SK-N-SH (cell line): ENCODE data around the gene FBXO42.

ENCODE experiments used
- EZH2phosphoT487 ChIP-seq: fragments of 200-600 bp; sonication (generic); IDR thresholded peaks from 2 replicates; pipeline ENCODE4 v1.6.1; 2017; ENCODE audit warnings: low read depth, mixed run types, mild to moderate bottlenecking, antibody characterized with exemption, moderate library complexity, borderline replicate concordance
- GABPA ChIP-seq: IDR thresholded peaks from 2 replicates; pipeline ENCODE4 v1.4.0; 2012; ENCODE audit warnings: low read depth, mild to moderate bottlenecking
- GATA2 ChIP-seq: sonication (generic); formaldehyde crosslinking; IDR thresholded peaks from 2 replicates; pipeline ENCODE4 v1.5.0; 2020; ENCODE audit warnings: mild to moderate bottlenecking, missing genetic modification reagents
- JUND ChIP-seq: IDR thresholded peaks from 2 replicates; pipeline ENCODE4 v1.4.0; 2012
- MAX ChIP-seq: IDR thresholded peaks from 2 replicates; pipeline ENCODE4 v1.4.0; 2012; ENCODE audit warnings: low read depth
- POLR2AphosphoS5 ChIP-seq: IDR thresholded peaks from 2 replicates; pipeline ENCODE4 v1.6.1; 2012; ENCODE audit warnings: low read depth, low read length
- RCOR1 ChIP-seq: fragments of 150-350 bp; IDR thresholded peaks from 2 replicates; pipeline ENCODE4 v1.6.1; 2017; ENCODE audit warnings: antibody characterized with exemption, low read length
- TAF1 ChIP-seq: IDR thresholded peaks from 2 replicates; pipeline ENCODE4 v1.6.1; 2012; ENCODE audit warnings: low read depth, mild to moderate bottlenecking, low read length, moderate library complexity, borderline replicate concordance
- YY1 ChIP-seq: IDR thresholded peaks from 2 replicates; pipeline ENCODE4 v1.4.0; 2012; ENCODE audit warnings: low read depth, mild to moderate bottlenecking
- TF ChIP-seq, protein P1 (sequence below): fragments of 200-600 bp; sonication (generic); IDR thresholded peaks from 2 replicates; pipeline ENCODE4 v1.6.1; 2017; ENCODE audit warnings: antibody characterized with exemption, mild to moderate bottlenecking, moderate library complexity
- TF ChIP-seq, protein P2 (sequence below): IDR thresholded peaks from 2 replicates; pipeline ENCODE4 v1.6.1; 2012; ENCODE audit warnings: mild to moderate bottlenecking, low read depth, low read length, moderate library complexity

- TF ChIP-seq EZH2phosphoT487: no peak
- TF ChIP-seq RCOR1: no peak
- TF ChIP-seq, protein P1, sequence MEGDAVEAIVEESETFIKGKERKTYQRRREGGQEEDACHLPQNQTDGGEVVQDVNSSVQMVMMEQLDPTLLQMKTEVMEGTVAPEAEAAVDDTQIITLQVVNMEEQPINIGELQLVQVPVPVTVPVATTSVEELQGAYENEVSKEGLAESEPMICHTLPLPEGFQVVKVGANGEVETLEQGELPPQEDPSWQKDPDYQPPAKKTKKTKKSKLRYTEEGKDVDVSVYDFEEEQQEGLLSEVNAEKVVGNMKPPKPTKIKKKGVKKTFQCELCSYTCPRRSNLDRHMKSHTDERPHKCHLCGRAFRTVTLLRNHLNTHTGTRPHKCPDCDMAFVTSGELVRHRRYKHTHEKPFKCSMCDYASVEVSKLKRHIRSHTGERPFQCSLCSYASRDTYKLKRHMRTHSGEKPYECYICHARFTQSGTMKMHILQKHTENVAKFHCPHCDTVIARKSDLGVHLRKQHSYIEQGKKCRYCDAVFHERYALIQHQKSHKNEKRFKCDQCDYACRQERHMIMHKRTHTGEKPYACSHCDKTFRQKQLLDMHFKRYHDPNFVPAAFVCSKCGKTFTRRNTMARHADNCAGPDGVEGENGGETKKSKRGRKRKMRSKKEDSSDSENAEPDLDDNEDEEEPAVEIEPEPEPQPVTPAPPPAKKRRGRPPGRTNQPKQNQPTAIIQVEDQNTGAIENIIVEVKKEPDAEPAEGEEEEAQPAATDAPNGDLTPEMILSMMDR: no peak
- no peak for TF ChIP-seq MAX
- no peak for TF ChIP-seq POLR2AphosphoS5
- TF ChIP-seq JUND: no peak
- no peak for TF ChIP-seq TAF1
- no peak for TF ChIP-seq GABPA
- TF ChIP-seq, protein P2, sequence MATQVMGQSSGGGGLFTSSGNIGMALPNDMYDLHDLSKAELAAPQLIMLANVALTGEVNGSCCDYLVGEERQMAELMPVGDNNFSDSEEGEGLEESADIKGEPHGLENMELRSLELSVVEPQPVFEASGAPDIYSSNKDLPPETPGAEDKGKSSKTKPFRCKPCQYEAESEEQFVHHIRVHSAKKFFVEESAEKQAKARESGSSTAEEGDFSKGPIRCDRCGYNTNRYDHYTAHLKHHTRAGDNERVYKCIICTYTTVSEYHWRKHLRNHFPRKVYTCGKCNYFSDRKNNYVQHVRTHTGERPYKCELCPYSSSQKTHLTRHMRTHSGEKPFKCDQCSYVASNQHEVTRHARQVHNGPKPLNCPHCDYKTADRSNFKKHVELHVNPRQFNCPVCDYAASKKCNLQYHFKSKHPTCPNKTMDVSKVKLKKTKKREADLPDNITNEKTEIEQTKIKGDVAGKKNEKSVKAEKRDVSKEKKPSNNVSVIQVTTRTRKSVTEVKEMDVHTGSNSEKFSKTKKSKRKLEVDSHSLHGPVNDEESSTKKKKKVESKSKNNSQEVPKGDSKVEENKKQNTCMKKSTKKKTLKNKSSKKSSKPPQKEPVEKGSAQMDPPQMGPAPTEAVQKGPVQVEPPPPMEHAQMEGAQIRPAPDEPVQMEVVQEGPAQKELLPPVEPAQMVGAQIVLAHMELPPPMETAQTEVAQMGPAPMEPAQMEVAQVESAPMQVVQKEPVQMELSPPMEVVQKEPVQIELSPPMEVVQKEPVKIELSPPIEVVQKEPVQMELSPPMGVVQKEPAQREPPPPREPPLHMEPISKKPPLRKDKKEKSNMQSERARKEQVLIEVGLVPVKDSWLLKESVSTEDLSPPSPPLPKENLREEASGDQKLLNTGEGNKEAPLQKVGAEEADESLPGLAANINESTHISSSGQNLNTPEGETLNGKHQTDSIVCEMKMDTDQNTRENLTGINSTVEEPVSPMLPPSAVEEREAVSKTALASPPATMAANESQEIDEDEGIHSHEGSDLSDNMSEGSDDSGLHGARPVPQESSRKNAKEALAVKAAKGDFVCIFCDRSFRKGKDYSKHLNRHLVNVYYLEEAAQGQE: no peak
- TF ChIP-seq GATA2 (CRISPR knock-in tag): no peak
- TF ChIP-seq YY1: no peak
Observed at GRCh38 chr1:16210581-16210980, 141.7 kb downstream of the FBXO42 start.
